PFSK-1 (cell line): Measurements from ENCODE around the gene TRMT61A.

Experiments
- REST ChIP-seq, 2 experiments: IDR thresholded peaks; 2 replicates each; pipeline versions ENCODE4 v1.6.1 to v1.8.0; 2011 to 2012; ENCODE audit warnings: low read depth in 2 of 2, low read length in 2 of 2, control low read depth in 1 of 2, inconsistent platforms in 1 of 2, mild to moderate bottlenecking in 1 of 2, moderate library complexity in 1 of 2; ENCODE audit not compliant: insufficient read depth in 1 of 2
- SIN3A ChIP-seq: IDR thresholded peaks from 2 replicates; pipeline ENCODE4 v1.6.1; 2012; ENCODE audit warnings: mild to moderate bottlenecking, low read length, moderate library complexity, borderline replicate concordance; ENCODE audit not compliant: insufficient read depth

- TF ChIP-seq REST (IDR thresholded peaks at IDR 0.05; ENCODE audit: insufficient read depth in 1 of 2, low read depth in 2 of 2, low read length in 2 of 2) = no peak
- no peak for TF ChIP-seq SIN3A
Measured at GRCh38 chr14:103510724-103511693, 18.0 kb upstream of the TRMT61A start.
